ENCODE data around the gene GRIN2A. TPM values are rescaled to one million over a fixed set of nuclear protein-coding genes. Genes with fewer than 3 reads are reported as not detected.

Gene GRIN2A
- total and polyA plus RNA-seq, 2 donors (not counting 1 experiment from before 2014, with no cell fraction given) = 0.44 TPM; not detected in 1

DNA sequence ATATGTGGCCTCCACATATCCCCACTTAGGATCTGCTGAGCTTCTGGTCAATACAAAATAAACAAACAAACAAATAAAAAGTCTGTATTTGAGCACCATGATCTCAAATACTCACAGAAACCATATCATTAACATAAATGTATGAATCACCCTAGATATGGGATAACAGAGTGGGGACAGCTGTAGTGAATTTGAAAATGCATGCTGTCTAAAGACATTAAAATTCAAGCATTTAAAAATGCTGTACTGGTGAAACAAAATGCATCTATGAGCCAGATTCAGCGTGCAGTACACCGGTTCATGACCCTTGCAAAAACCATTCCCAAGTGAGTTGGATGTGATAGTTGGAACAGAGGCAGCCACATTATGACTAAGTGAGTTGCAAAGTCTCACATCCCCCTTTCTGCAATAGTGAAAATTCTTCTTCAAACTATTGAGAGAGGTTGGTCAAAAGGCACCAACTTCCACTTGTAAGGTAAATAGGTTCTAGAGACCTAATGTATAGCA lies 12.3 kb downstream of the GRIN2A start:
- no peaks in the 10 kb centered on the region for H3K9me3 Mint-ChIP-seq (ENCODE audit: insufficient read depth)
- no peak overlapping the region for H3K27ac ChIP-seq (ENCODE audit: low read length in 2 of 2)
- H2AFZ ChIP-seq (ENCODE audit: insufficient read depth, low read depth, low read length, poor library complexity, severe bottlenecking) = no peak overlapping the region
- H3K4me3 ChIP-seq (ENCODE audit: control extremely low read depth in 1 of 5, extremely low read depth in 1 of 5, insufficient read depth in 1 of 5, low read depth in 2 of 5, low read length in 4 of 5) = no peak overlapping the region
- peaks cover 38% of the 10 kb centered on the region for H3K27me3 Mint-ChIP-seq
- no peaks in the 10 kb centered on the region for H3K9me3 ChIP-seq (ENCODE audit: control extremely low read depth in 1 of 3, control insufficient read depth in 2 of 3, insufficient read depth in 1 of 3, low read length in 2 of 3)
- no peaks in the 10 kb centered on the region for H3K4me1 ChIP-seq (ENCODE audit: control insufficient read depth in 2 of 2, insufficient read depth in 2 of 2, low read length in 2 of 2)
- DNase-seq (no peak), ATAC-seq (ENCODE audit: low read depth) (no peak)
- H3K27me3 ChIP-seq (replicated peaks in 1 of 4; ENCODE audit: control extremely low read depth in 1 of 4, control insufficient read depth in 3 of 4, insufficient read depth in 4 of 4, low read length in 3 of 4) = peaks cover 0 to 9% (median 3%) of the 10 kb centered on the region in 4 experiments
- no CpG with 5 or more reads among the region's 2 CpGs for WGBS (ENCODE audit: insufficient coverage)
- no peaks in the 10 kb centered on the region for H3K36me3 ChIP-seq (replicated peaks in 1 of 2; ENCODE audit: control extremely low read depth in 1 of 2, control insufficient read depth in 1 of 2, extremely low read depth in 1 of 2, insufficient read depth in 2 of 2, low read length in 1 of 2)
- no peak for TF ChIP-seq EZH2 (IDR thresholded peaks at IDR 0.05; ENCODE audit: borderline replicate concordance, insufficient read depth, low read depth, low read length, poor library complexity, severe bottlenecking)
- TF ChIP-seq, protein P1, sequence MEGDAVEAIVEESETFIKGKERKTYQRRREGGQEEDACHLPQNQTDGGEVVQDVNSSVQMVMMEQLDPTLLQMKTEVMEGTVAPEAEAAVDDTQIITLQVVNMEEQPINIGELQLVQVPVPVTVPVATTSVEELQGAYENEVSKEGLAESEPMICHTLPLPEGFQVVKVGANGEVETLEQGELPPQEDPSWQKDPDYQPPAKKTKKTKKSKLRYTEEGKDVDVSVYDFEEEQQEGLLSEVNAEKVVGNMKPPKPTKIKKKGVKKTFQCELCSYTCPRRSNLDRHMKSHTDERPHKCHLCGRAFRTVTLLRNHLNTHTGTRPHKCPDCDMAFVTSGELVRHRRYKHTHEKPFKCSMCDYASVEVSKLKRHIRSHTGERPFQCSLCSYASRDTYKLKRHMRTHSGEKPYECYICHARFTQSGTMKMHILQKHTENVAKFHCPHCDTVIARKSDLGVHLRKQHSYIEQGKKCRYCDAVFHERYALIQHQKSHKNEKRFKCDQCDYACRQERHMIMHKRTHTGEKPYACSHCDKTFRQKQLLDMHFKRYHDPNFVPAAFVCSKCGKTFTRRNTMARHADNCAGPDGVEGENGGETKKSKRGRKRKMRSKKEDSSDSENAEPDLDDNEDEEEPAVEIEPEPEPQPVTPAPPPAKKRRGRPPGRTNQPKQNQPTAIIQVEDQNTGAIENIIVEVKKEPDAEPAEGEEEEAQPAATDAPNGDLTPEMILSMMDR (IDR thresholded peaks at IDR 0.05) = no peak
- no peak overlapping the region for H3K9ac ChIP-seq (ENCODE audit: low read length)
- no peak overlapping the region for H3K27ac Mint-ChIP-seq
- no peak overlapping the region for H3K4me2 ChIP-seq (replicated peaks; ENCODE audit: low read depth, low read length, poor library complexity, severe bottlenecking)
- no peak overlapping the region for H3K4me3 Mint-ChIP-seq
- POLR2A ChIA-PET = no interaction called here
- H4K20me1 ChIP-seq (ENCODE audit: control insufficient read depth, insufficient read depth, low read length, poor library complexity, severe bottlenecking) = no peaks in the 10 kb centered on the region
- H3K4me1 Mint-ChIP-seq = no peaks in the 10 kb centered on the region
- CTCF ChIA-PET = no interaction called here
- intact Hi-C loops (cut with micrococcal nuclease) = no loop called here
- H3K79me2 ChIP-seq (ENCODE audit: control insufficient read depth, insufficient read depth, low read length) = no peaks in the 10 kb centered on the region

DNA sequence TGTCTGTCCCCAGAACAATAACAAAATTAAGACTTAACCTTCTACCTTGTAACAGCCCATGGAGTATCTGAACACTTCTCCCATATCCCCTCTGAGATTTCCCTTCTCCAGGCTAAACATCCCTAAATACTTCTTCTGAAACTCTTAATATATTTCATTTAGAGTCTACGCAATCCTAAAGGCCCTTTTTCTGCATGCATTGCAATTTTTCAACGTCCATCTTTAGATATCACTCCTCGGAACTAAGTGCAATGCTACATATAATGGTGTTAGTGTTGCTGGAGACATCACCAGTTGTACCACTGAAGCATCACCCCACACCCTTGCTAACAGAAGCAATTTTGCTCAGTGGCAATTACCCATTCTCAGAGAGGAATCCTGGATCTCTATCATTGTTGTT lies 13.2 kb downstream of the GRIN2A start:
- H3K4me2 ChIP-seq (replicated peaks; ENCODE audit: low read depth, low read length, poor library complexity, severe bottlenecking) = no peak overlapping the region
- Mint-ChIP-seq H3K4me3 (no peak overlapping the region), H3K27ac (no peak overlapping the region), H3K9me3 (ENCODE audit: insufficient read depth) (no peaks in the 10 kb centered on the region), H3K4me1 (no peaks in the 10 kb centered on the region), H3K27me3 (peaks cover 39% of the 10 kb centered on the region)
- ChIA-PET POLR2A (no interaction called here), CTCF (no interaction called here)
- no peak overlapping the region for H3K9ac ChIP-seq (ENCODE audit: low read length)
- H3K27me3 ChIP-seq (replicated peaks in 1 of 4; ENCODE audit: control extremely low read depth in 1 of 4, control insufficient read depth in 3 of 4, insufficient read depth in 4 of 4, low read length in 3 of 4) = peaks cover 0 to 13% (median 3%) of the 10 kb centered on the region in 4 experiments
- intact Hi-C loops (cut with micrococcal nuclease) = no loop called here
- no peak for DNase-seq
- no peak overlapping the region for H3K4me3 ChIP-seq (ENCODE audit: control extremely low read depth in 1 of 5, extremely low read depth in 1 of 5, insufficient read depth in 1 of 5, low read depth in 2 of 5, low read length in 4 of 5)
- no peaks in the 10 kb centered on the region for H3K36me3 ChIP-seq (replicated peaks in 1 of 2; ENCODE audit: control extremely low read depth in 1 of 2, control insufficient read depth in 1 of 2, extremely low read depth in 1 of 2, insufficient read depth in 2 of 2, low read length in 1 of 2)
- no CpG with 5 or more reads among the region's 3 CpGs for WGBS (ENCODE audit: insufficient coverage)
- no peak overlapping the region for H2AFZ ChIP-seq (ENCODE audit: insufficient read depth, low read depth, low read length, poor library complexity, severe bottlenecking)
- no peaks in the 10 kb centered on the region for H3K9me3 ChIP-seq (ENCODE audit: control extremely low read depth in 1 of 3, control insufficient read depth in 2 of 3, insufficient read depth in 1 of 3, low read length in 2 of 3)
- TF ChIP-seq, protein P1 (IDR thresholded peaks at IDR 0.05) = no peak
- TF ChIP-seq EZH2 (IDR thresholded peaks at IDR 0.05; ENCODE audit: borderline replicate concordance, insufficient read depth, low read depth, low read length, poor library complexity, severe bottlenecking) = no peak
- no peaks in the 10 kb centered on the region for H3K79me2 ChIP-seq (ENCODE audit: control insufficient read depth, insufficient read depth, low read length)
- H3K4me1 ChIP-seq (ENCODE audit: control insufficient read depth in 2 of 2, insufficient read depth in 2 of 2, low read length in 2 of 2) = no peaks in the 10 kb centered on the region
- ATAC-seq (ENCODE audit: low read depth) = no peak
- no peak overlapping the region for H3K27ac ChIP-seq (ENCODE audit: low read length in 2 of 2)
- H4K20me1 ChIP-seq (ENCODE audit: control insufficient read depth, insufficient read depth, low read length, poor library complexity, severe bottlenecking) = no peaks in the 10 kb centered on the region
